Measurements from ENCODE around the gene COX6B2.
"Not testable (repeated sequence)": the region's sequence is repeated elsewhere in the genome, so short reads cannot be mapped to it uniquely, and the experiment has no call there.

Gene COX6B2

GRCh38 chr19:55341595-55342531 lies 12.7 kb downstream of the COX6B2 start:
- no peak for DNase-seq (ENCODE audit: low read depth, low spot score)

GRCh38 chr19:55341171-55341588 lies 13.3 kb downstream of the COX6B2 start:
- DNase-seq (ENCODE audit: low read depth, low spot score), result peak; percentile 85

GRCh38 chr19:55340784-55341147 lies 13.8 kb downstream of the COX6B2 start:
- DNase-seq (ENCODE audit: low read depth, low spot score), result peak; percentile 48

GRCh38 chr19:55339889-55340783 lies 14.4 kb downstream of the COX6B2 start:
- DNase-seq (ENCODE audit: low read depth, low spot score), result no peak

- DNase-seq (ENCODE audit: low read depth, low spot score), result peak; percentile 100
Measured at GRCh38 chr19:55339105-55339888, 15.2 kb downstream of the COX6B2 start, which contains the start of gene KMT5C. Gene KMT5C, plus strand, starts transcription at chr19:55339876. Its CDS starts 2,061 bp downstream, at chr19:55341937.

- DNase-seq (ENCODE audit: low read depth, low spot score), result no peak
Measured at GRCh38 chr19:55336101-55336500, 18.4 kb downstream of the COX6B2 start.

- DNase-seq (ENCODE audit: low read depth, low spot score), result no peak
Measured at GRCh38 chr19:55333870-55334269, 20.6 kb downstream of the COX6B2 start.

GRCh38 chr19:55329791-55330190 lies 24.7 kb downstream of the COX6B2 start:
- not testable (repeated sequence) for DNase-seq (ENCODE audit: low read depth, low spot score)

GRCh38 chr19:55328774-55329318 lies 25.7 kb downstream of the COX6B2 start:
- DNase-seq (ENCODE audit: low read depth, low spot score), result not testable (repeated sequence)

- DNase-seq (ENCODE audit: low read depth, low spot score), result no peak
Measured at GRCh38 chr19:55325172-55325571, 29.3 kb downstream of the COX6B2 start, which contains the start of gene TMEM150B. Gene TMEM150B, minus strand, starts transcription at chr19:55325341. Its CDS starts 4,305 bp downstream, at chr19:55321036.

GRCh38 chr19:55324662-55325061 lies 29.9 kb downstream of the COX6B2 start:
- no peak for DNase-seq (ENCODE audit: low read depth, low spot score)

- no peak for DNase-seq (ENCODE audit: low read depth, low spot score)
Measured at GRCh38 chr19:55322204-55322885, 32.2 kb downstream of the COX6B2 start.

GRCh38 chr19:55321466-55322137 lies 32.9 kb downstream of the COX6B2 start:
- DNase-seq (ENCODE audit: low read depth, low spot score), result no peak

- DNase-seq (ENCODE audit: low read depth, low spot score), result no peak
Measured at GRCh38 chr19:55320844-55321419, 33.6 kb downstream of the COX6B2 start.

GRCh38 chr19:55319785-55320184 lies 34.7 kb downstream of the COX6B2 start:
- DNase-seq (ENCODE audit: low read depth, low spot score), result peak; percentile 73

- DNase-seq (ENCODE audit: low read depth, low spot score), result no peak
Measured at GRCh38 chr19:55316646-55317045, 37.9 kb downstream of the COX6B2 start.

- no peak for DNase-seq (ENCODE audit: low read depth, low spot score)
Measured at GRCh38 chr19:55315956-55316525, 38.5 kb downstream of the COX6B2 start.

GRCh38 chr19:55314396-55314795 lies 40.1 kb downstream of the COX6B2 start:
- DNase-seq (ENCODE audit: low read depth, low spot score), result no peak

All from astrocyte of the hippocampus (primary cell).